Endodermal cell (in vitro differentiated cells): ENCODE data around the gene SMIM14. TPM values are rescaled to one million over a fixed set of nuclear protein-coding genes. Genes with fewer than 3 reads are reported as not detected.

Experiments
- DNase-seq: peaks from one replicate; pipeline ENCODE4 v3.0.0-alpha.2; 2017
- H3K27ac ChIP-seq: 2 replicates; pipeline ENCODE4 v1.5.1; 2013; ENCODE audit warnings: mild to moderate bottlenecking, low read depth, low read length, moderate library complexity
- H3K27me3 ChIP-seq: 2 replicates; pipeline ENCODE4 v1.6.1; 2013; ENCODE audit warnings: mild to moderate bottlenecking, low read length, moderate library complexity; ENCODE audit not compliant: insufficient read depth, control insufficient read depth, poor library complexity, severe bottlenecking
- H3K36me3 ChIP-seq: 2 replicates; pipeline ENCODE4 v1.7.0; 2013; ENCODE audit warnings: mild to moderate bottlenecking, low read length, moderate library complexity; ENCODE audit not compliant: control insufficient read depth, insufficient read depth
- H3K4me1 ChIP-seq: one replicate; pipeline ENCODE4 v1.7.0; 2013; ENCODE audit warnings: low read length; ENCODE audit not compliant: control insufficient read depth, insufficient read depth
- H3K4me3 ChIP-seq: 2 replicates; pipeline ENCODE4 v1.5.1; 2013; ENCODE audit warnings: mild to moderate bottlenecking, low read length, moderate library complexity
- H3K9ac ChIP-seq: 2 replicates; pipeline ENCODE4 v1.6.1; 2013; ENCODE audit warnings: mild to moderate bottlenecking, low read length, moderate library complexity; ENCODE audit not compliant: poor library complexity, severe bottlenecking; ENCODE audit errors: extremely low read depth
- H3K9me3 ChIP-seq: 2 replicates; pipeline ENCODE4 v1.6.1; 2013; ENCODE audit warnings: mild to moderate bottlenecking, low read length, moderate library complexity; ENCODE audit not compliant: control insufficient read depth
- H3K27ac Mint-ChIP-seq: 2 replicates; pipeline ENCODE4 v1.8.0; 2020; ENCODE audit warnings: mixed read lengths
- H3K27me3 Mint-ChIP-seq: 2 replicates; pipeline ENCODE4 v1.8.0; 2021; ENCODE audit warnings: mild to moderate bottlenecking, mixed read lengths; ENCODE audit not compliant: insufficient read depth
- H3K36me3 Mint-ChIP-seq: 2 replicates; pipeline ENCODE4 v1.8.0; 2020; ENCODE audit warnings: low read depth, mixed read lengths
- H3K4me1 Mint-ChIP-seq: 2 replicates; pipeline ENCODE4 v1.8.0; 2020; ENCODE audit warnings: mixed read lengths
- H3K4me3 Mint-ChIP-seq: 2 replicates; pipeline ENCODE4 v1.8.0; 2020; ENCODE audit warnings: mild to moderate bottlenecking, moderate library complexity, mixed read lengths
- H3K9me3 Mint-ChIP-seq: 2 replicates; pipeline ENCODE4 v1.8.0; 2020; ENCODE audit warnings: mild to moderate bottlenecking, mixed read lengths
- CTCF ChIP-seq: fragments of 200-600 bp; sonication (generic); conservative IDR thresholded peaks from 2 replicates; pipeline ENCODE4 v1.5.0; 2021; ENCODE audit warnings: antibody characterized with exemption, mild to moderate bottlenecking
- WGBS, 2 experiments: methylation state at CpG; one replicate each; pipeline versions ENCODE4 v1.1.5 to v1.1.7; 2013; ENCODE audit warnings: missing lambda C conversion rate in 2 of 2, mixed read lengths in 1 of 2; ENCODE audit not compliant: insufficient coverage in 1 of 2, insufficient read length in 1 of 2; 5-methylcytosine and 5-hydroxymethylcytosine counted together
- total RNA-seq, 2 donors: library from RNA; stranded (reverse); fragmentation: NEBNext Ultra II Directional in 1 of 2; extraction: Animal tissue kit (Norgen Biotek cat#: 25700) in 1 of 2; gene quantifications; 2 replicates in 1 of 2; 3 replicates in 1 of 2; pipeline ENCODE4 v1.2.1, GENCODE V29; 2021

The SMIM14 gene
- total RNA-seq, 2 donors from 2014 or later = 24.3 to 24.6 TPM

GRCh38 chr4:39621582-39621981 is 17.1 kb downstream of the SMIM14 start:
- Histone ChIP-seq H3K4me3 (no peak overlapping the region), H3K27ac (no peak overlapping the region), H3K36me3 (no peaks in the 10 kb centered on the region), H3K4me1 (no peaks in the 10 kb centered on the region), H3K27me3 (no peaks in the 10 kb centered on the region), H3K9ac (no peak overlapping the region), H3K9me3 (no peaks in the 10 kb centered on the region)
- no peak overlapping the region for H3K4me3 Mint-ChIP-seq
- peaks cover 17% of the 10 kb centered on the region for H3K4me1 Mint-ChIP-seq
- peaks cover 2% of the 10 kb centered on the region for H3K9me3 Mint-ChIP-seq
- H3K36me3 Mint-ChIP-seq = peaks cover 16% of the 10 kb centered on the region
- no peaks in the 10 kb centered on the region for H3K27me3 Mint-ChIP-seq
- peak; percentile 79 for DNase-seq
- 66 to 86% methylated on average over 3 to 9 of the region's 9 CpGs for WGBS, 2 experiments
- TF ChIP-seq CTCF = no peak
- H3K27ac Mint-ChIP-seq = peak overlapping the region; percentile 81

- H3K4me1 Mint-ChIP-seq = peaks cover 17% of the 10 kb centered on the region
- Histone ChIP-seq H3K9ac (no peak overlapping the region), H3K9me3 (no peaks in the 10 kb centered on the region), H3K27me3 (no peaks in the 10 kb centered on the region), H3K36me3 (no peaks in the 10 kb centered on the region), H3K4me1 (no peaks in the 10 kb centered on the region), H3K4me3 (no peak overlapping the region), H3K27ac (no peak overlapping the region)
- no peak overlapping the region for H3K27ac Mint-ChIP-seq
- 92% methylated on average over 3 of the region's 4 CpGs; no CpG with 5 or more reads in 1 of the 2 experiments for WGBS, 2 experiments
- peaks cover 16% of the 10 kb centered on the region for H3K36me3 Mint-ChIP-seq
- no peaks in the 10 kb centered on the region for H3K27me3 Mint-ChIP-seq
- no peak for TF ChIP-seq CTCF
- DNase-seq = no peak
- peaks cover 2% of the 10 kb centered on the region for H3K9me3 Mint-ChIP-seq
- H3K4me3 Mint-ChIP-seq = no peak overlapping the region
Observed at GRCh38 chr4:39620551-39621313, 17.9 kb downstream of the SMIM14 start.

GRCh38 chr4:39617534-39617933 is 21.1 kb downstream of the SMIM14 start:
- DNase-seq = no peak
- H3K9me3 ChIP-seq = no peaks in the 10 kb centered on the region
- no peaks in the 10 kb centered on the region for H3K27me3 ChIP-seq
- peaks cover 17% of the 10 kb centered on the region for H3K4me1 Mint-ChIP-seq
- peaks cover 2% of the 10 kb centered on the region for H3K9me3 Mint-ChIP-seq
- H3K36me3 Mint-ChIP-seq = peaks cover 4% of the 10 kb centered on the region
- no peak overlapping the region for H3K4me3 Mint-ChIP-seq
- TF ChIP-seq CTCF = no peak
- H3K27ac ChIP-seq = no peak overlapping the region
- no peak overlapping the region for H3K9ac ChIP-seq
- no peaks in the 10 kb centered on the region for H3K27me3 Mint-ChIP-seq
- H3K36me3 ChIP-seq = no peaks in the 10 kb centered on the region
- 78 to 88% methylated on average over 1 of the region's 2 CpGs for WGBS, 2 experiments
- H3K27ac Mint-ChIP-seq = no peak overlapping the region
- no peaks in the 10 kb centered on the region for H3K4me1 ChIP-seq
- no peak overlapping the region for H3K4me3 ChIP-seq
